Osteocyte (in vitro differentiated cells): Measurements from ENCODE around the gene DMRT3. TPM values are rescaled to one million over a fixed set of nuclear protein-coding genes. Genes with fewer than 3 reads are reported as not detected.
A peak's percentile ranks its signal among the peaks of the same experiment; 100 is the strongest.

Experiments used
- DNase-seq: peaks from one replicate; pipeline ENCODE4 v3.0.0; 2021; ENCODE audit warnings: mixed read lengths; ENCODE audit not compliant: unreplicated experiment; ENCODE audit errors: extremely low spot score
- H3K27ac Mint-ChIP-seq: one replicate; pipeline ENCODE4 v1.8.0; 2021; ENCODE audit warnings: mild to moderate bottlenecking, mixed read lengths; ENCODE audit not compliant: unreplicated experiment
- H3K27me3 Mint-ChIP-seq: one replicate; pipeline ENCODE4 v1.8.0; 2021; ENCODE audit warnings: mixed read lengths; ENCODE audit not compliant: unreplicated experiment
- H3K36me3 Mint-ChIP-seq: one replicate; pipeline ENCODE4 v1.8.0; 2021; ENCODE audit warnings: mixed read lengths; ENCODE audit not compliant: unreplicated experiment
- H3K4me1 Mint-ChIP-seq: one replicate; pipeline ENCODE4 v1.8.0; 2021; ENCODE audit warnings: mixed read lengths; ENCODE audit not compliant: unreplicated experiment
- H3K4me3 Mint-ChIP-seq: one replicate; pipeline ENCODE4 v1.8.0; 2021; ENCODE audit warnings: mild to moderate bottlenecking, moderate library complexity, mixed read lengths; ENCODE audit not compliant: unreplicated experiment
- H3K9me3 Mint-ChIP-seq: one replicate; pipeline ENCODE4 v1.8.0; 2021; ENCODE audit warnings: mixed read lengths; ENCODE audit not compliant: unreplicated experiment
- total RNA-seq: library from RNA; stranded (reverse); gene quantifications from 2 replicates; pipeline ENCODE4 v1.2.1, GENCODE V29; 2021
- TF ChIP-seq, protein P1 (sequence below): fragments of 200-600 bp; sonication (generic); IDR thresholded peaks from 2 replicates; pipeline ENCODE4 v1.5.0; 2021; ENCODE audit warnings: antibody characterized with exemption, mild to moderate bottlenecking, moderate library complexity

DMRT3 gene
- total RNA-seq, 1 donor from 2014 or later = not detected

DNA sequence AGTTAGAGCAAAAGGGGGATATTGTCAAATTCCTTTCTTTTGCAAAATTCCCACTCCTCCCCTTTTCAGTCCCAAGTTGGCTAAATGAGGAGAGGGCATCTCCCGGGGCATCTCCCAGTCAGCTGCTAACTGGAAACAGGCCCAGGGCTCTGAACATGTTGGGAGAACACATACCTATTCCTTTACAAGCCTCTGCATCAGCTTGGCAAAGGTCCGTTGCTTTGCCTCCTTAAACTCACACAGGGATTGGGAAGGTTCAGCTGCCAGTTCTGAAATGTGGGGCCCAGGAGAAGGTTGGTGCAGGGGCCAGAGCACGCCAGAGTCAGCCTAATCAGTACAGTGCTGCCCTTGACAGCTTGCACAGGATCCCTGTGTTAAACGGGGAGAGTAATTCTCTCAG lies 11.0 kb upstream of the DMRT3 start:
- peaks cover 2% of the 10 kb centered on the region for H3K4me1 Mint-ChIP-seq
- H3K27ac Mint-ChIP-seq = no peak overlapping the region
- peaks cover 77% of the 10 kb centered on the region for H3K27me3 Mint-ChIP-seq
- DNase-seq = no peak
- no peaks in the 10 kb centered on the region for H3K36me3 Mint-ChIP-seq
- TF ChIP-seq, protein P1, sequence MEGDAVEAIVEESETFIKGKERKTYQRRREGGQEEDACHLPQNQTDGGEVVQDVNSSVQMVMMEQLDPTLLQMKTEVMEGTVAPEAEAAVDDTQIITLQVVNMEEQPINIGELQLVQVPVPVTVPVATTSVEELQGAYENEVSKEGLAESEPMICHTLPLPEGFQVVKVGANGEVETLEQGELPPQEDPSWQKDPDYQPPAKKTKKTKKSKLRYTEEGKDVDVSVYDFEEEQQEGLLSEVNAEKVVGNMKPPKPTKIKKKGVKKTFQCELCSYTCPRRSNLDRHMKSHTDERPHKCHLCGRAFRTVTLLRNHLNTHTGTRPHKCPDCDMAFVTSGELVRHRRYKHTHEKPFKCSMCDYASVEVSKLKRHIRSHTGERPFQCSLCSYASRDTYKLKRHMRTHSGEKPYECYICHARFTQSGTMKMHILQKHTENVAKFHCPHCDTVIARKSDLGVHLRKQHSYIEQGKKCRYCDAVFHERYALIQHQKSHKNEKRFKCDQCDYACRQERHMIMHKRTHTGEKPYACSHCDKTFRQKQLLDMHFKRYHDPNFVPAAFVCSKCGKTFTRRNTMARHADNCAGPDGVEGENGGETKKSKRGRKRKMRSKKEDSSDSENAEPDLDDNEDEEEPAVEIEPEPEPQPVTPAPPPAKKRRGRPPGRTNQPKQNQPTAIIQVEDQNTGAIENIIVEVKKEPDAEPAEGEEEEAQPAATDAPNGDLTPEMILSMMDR = no peak
- H3K9me3 Mint-ChIP-seq = no peaks in the 10 kb centered on the region
- H3K4me3 Mint-ChIP-seq = no peak overlapping the region

DNA sequence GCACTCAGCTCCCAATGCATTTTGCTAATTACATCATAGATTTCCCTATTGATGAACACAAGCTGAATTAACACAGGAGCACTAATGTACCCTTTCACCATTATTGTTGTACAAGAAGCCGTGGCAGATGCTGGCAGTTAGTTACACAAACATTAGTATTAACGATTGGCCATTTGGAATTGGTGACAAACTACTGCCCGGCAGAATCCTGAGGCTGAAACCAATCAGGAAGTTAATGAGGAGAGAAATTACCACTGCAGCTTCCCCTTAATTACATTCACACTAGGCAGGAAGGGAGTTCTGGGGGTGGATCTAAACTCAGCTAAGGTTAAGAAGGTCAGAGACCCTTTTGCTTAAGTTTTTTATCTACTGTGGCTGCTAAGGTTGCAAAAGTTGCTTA lies 9.6 kb upstream of the DMRT3 start:
- Mint-ChIP-seq H3K4me3 (no peak overlapping the region), H3K27ac (no peak overlapping the region), H3K4me1 (peaks cover 4% of the 10 kb centered on the region), H3K9me3 (no peaks in the 10 kb centered on the region), H3K36me3 (no peaks in the 10 kb centered on the region), H3K27me3 (peaks cover 80% of the 10 kb centered on the region)
- no peak for DNase-seq
- TF ChIP-seq, protein P1 = no peak

DNA sequence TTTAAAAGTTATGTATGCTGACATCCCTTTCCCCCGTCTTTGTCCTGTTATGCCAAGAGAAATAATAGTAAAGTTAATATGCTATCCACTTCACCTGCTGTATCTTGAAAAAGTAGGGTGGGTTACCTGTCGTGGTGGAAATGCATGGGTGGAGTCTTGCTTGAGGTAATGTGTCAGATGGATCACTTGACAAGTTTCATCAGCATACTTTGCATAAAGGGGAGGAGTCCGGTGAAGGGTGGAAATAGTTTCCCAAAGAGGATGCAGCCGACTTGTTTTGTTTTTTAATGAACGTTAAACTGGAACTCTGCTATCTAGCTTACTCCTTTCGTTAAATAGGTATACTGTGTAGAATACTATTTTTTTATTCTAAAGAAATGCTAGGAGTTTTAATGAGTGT lies 9.0 kb upstream of the DMRT3 start:
- Mint-ChIP-seq H3K4me1 (peaks cover 6% of the 10 kb centered on the region), H3K36me3 (no peaks in the 10 kb centered on the region), H3K27me3 (peaks cover 81% of the 10 kb centered on the region), H3K9me3 (no peaks in the 10 kb centered on the region), H3K27ac (no peak overlapping the region), H3K4me3 (no peak overlapping the region)
- DNase-seq = no peak
- TF ChIP-seq, protein P1 = no peak

DNA sequence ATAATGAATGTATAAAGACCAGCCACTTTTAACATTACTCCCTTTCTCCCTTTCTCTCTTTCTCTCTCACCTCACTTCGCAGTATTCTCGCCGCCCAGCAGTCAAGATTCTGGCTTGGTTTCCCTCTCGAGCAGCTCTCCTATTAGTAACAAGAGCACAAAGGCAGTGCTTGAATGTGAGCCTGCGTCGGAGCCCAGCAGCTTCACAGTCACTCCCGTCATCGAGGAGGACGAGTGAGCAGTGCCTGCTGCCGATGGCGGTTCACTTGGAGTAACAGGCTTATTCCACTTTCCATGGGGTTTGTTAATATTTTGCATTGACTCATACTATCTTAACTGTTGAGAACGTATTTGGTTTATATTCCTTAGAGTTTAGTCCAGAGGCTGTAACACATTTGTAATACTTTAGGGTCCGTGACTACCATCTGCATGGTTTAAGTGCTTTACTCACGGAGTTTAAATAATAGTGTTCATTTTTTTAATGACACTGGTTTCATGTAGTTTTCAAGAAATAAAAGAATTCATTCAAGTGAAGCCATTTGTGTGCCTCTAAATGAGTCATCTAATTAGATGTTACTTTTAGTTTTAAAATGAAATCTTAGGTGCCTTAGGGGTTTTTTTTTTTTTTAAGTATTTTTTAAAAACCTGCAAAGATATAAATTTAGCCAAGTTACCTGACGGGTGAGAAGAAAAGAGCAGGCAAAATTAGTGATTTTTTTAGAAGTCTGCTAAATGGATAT lies 8.4 kb upstream of the DMRT3 start:
- H3K4me3 Mint-ChIP-seq = no peak overlapping the region
- no peaks in the 10 kb centered on the region for H3K36me3 Mint-ChIP-seq
- H3K27me3 Mint-ChIP-seq = peaks cover 77% of the 10 kb centered on the region
- H3K4me1 Mint-ChIP-seq = peaks cover 6% of the 10 kb centered on the region
- no peak overlapping the region for H3K27ac Mint-ChIP-seq
- no peak for DNase-seq
- H3K9me3 Mint-ChIP-seq = no peaks in the 10 kb centered on the region
- TF ChIP-seq, protein P1 = no peak

DNA sequence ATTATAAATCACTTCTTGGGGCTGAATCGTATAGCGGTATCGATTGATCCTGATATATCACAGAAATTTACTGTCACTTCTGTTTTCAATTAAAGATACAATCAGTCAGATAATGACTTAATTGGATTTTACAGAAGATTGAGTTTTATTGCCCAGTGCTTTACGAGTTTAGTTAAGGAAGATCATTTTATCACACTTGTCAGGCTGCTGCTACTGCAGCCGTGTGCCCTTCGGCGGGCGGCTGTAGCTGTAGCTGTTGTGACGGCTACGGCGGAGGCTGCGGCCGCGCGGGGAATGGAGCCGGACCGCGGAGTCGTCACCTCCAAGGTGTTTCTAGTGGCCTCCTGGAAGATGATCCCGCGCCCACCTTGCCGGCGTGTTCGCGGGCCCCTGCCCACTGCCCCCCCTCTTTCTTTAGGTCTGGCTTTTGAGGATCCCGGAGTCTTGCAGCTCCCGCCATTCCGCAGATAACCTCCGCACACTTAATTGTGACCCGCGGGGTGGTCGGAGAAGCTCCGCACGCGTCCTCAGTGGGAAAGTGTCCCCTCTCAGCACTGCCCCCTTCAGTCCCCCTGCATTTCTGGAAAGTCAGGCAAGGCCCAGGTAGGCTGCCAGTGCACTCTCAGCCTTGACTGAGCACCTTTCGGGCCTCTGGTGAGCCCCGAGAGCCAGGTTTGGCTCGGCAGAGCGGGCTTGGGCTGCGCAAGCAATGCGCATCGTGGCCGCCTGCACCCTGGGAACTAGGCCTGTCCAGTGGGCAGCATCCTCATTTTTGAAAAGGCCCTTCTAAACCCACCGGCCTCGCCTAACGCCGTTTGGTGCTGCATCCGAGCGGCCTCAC lies 6.9 kb upstream of the DMRT3 start:
- Mint-ChIP-seq H3K27ac (no peak overlapping the region), H3K4me3 (no peak overlapping the region), H3K36me3 (no peaks in the 10 kb centered on the region), H3K9me3 (no peaks in the 10 kb centered on the region), H3K4me1 (peaks cover 9% of the 10 kb centered on the region), H3K27me3 (peaks cover 83% of the 10 kb centered on the region)
- DNase-seq = peak; percentile 77
- TF ChIP-seq, protein P1 = no peak
